ENCODE data around the gene PCSK5. TPM values are rescaled to one million over a fixed set of nuclear protein-coding genes. Genes with fewer than 3 reads are reported as not detected.
"Not testable (repeated sequence)": the region's sequence is repeated elsewhere in the genome, so short reads cannot be mapped to it uniquely, and the experiment has no call there.

The PCSK5 gene
- total RNA-seq, 2 experiments from 2014 or later = 0.76 TPM; not detected in 1

DNA sequence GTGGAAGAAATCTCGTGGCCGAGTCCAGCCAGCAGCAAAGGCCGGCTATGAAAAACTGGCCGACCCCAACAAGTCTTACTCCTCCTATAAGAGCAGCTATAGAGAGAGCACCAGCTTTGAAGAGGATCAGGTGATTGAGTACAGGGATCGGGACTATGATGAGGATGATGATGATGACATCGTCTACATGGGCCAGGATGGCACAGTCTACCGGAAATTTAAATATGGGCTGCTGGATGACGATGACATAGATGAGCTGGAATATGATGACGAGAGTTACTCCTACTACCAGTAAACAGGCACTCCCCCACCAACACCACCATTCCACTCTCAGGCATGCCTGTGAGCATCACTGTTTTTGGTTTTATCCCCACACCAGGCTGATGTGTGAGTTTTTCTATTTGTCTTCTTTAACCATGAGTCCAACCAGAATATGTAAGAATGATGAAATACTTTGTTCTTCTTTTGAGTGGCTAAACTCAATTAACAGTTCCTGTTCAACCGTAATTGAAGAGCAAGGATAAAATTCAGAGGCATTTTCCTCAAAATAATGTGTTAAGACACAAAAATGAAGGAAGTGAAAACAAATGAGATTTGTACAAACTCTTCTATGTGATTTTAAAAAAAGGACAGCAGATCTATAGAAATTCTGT lies 468.3 kb downstream of the PCSK5 start:
- CTCF ChIA-PET (ENCODE audit: unreplicated experiment) = no interaction called here
- no peak for DNase-seq (ENCODE audit: low spot score)
- Histone ChIP-seq H3K36me3 (ENCODE audit: insufficient read depth, low read length) (no peaks in the 10 kb centered on the region), H3K4me1 (ENCODE audit: insufficient read depth, low read length, poor library complexity, severe bottlenecking) (no peaks in the 10 kb centered on the region), H3K27ac (ENCODE audit: low read depth, low read length, poor library complexity, severe bottlenecking) (no peak overlapping the region), H3K4me3 (ENCODE audit: low read depth, low read length, poor library complexity, severe bottlenecking) (no peak overlapping the region), H3K4me2 (ENCODE audit: low read length) (no peak overlapping the region), H2AFZ (ENCODE audit: low read length) (no peak overlapping the region), H3K9me2 (ENCODE audit: insufficient read depth, low read length) (no peaks in the 10 kb centered on the region), H3K9me3 (ENCODE audit: low read length) (no peaks in the 10 kb centered on the region), H4K20me1 (ENCODE audit: insufficient read depth, low read length) (no peaks in the 10 kb centered on the region), H3K79me2 (ENCODE audit: insufficient read depth, low read depth, low read length) (no peaks in the 10 kb centered on the region)
- POLR2A ChIA-PET = interaction anchor here (1.1 to 3.1 kb wide), 3 partner anchors 12 to 23 kb away, joined by 3 to 20 read pairs (median 3); no protein-coding TSS in a partner anchor
- TF ChIP-seq EZH2phosphoT487 (IDR thresholded peaks at IDR 0.05; ENCODE audit: borderline replicate concordance, low read depth, low read length) = no peak
- TF ChIP-seq CTCF (conservative IDR thresholded peaks at IDR 0.05; ENCODE audit: low read length) = no peak
- BruUV-seq (replicated peaks) = no TSS peak
- intact Hi-C loops (cut with micrococcal nuclease; ENCODE audit: unreplicated experiment) = no loop called here

GRCh38 chr9:76359365-76359764 lies 468.9 kb downstream of the PCSK5 start:
- BruUV-seq (replicated peaks) = no TSS peak
- H3K36me3 ChIP-seq (ENCODE audit: insufficient read depth, low read length) = no peaks in the 10 kb centered on the region
- no peak overlapping the region for H2AFZ ChIP-seq (ENCODE audit: low read length)
- H4K20me1 ChIP-seq (ENCODE audit: insufficient read depth, low read length) = no peaks in the 10 kb centered on the region
- H3K79me2 ChIP-seq (ENCODE audit: insufficient read depth, low read depth, low read length) = no peaks in the 10 kb centered on the region
- TF ChIP-seq EZH2phosphoT487 (IDR thresholded peaks at IDR 0.05; ENCODE audit: borderline replicate concordance, low read depth, low read length) (no peak), CTCF (conservative IDR thresholded peaks at IDR 0.05; ENCODE audit: low read length) (no peak)
- intact Hi-C loops (cut with micrococcal nuclease; ENCODE audit: unreplicated experiment) = no loop called here
- no peak for DNase-seq (ENCODE audit: low spot score)
- POLR2A ChIA-PET = interaction anchor here (0.7 to 3.1 kb wide), 5 partner anchors 10 to 421 kb away, joined by 3 to 20 read pairs (median 3); no protein-coding TSS in a partner anchor
- CTCF ChIA-PET (ENCODE audit: unreplicated experiment) = no interaction called here
- H3K27ac ChIP-seq (ENCODE audit: low read depth, low read length, poor library complexity, severe bottlenecking) = no peak overlapping the region
- H3K9me3 ChIP-seq (ENCODE audit: low read length) = no peaks in the 10 kb centered on the region
- no peak overlapping the region for H3K4me3 ChIP-seq (ENCODE audit: low read depth, low read length, poor library complexity, severe bottlenecking)
- no peaks in the 10 kb centered on the region for H3K4me1 ChIP-seq (ENCODE audit: insufficient read depth, low read length, poor library complexity, severe bottlenecking)
- H3K9me2 ChIP-seq (ENCODE audit: insufficient read depth, low read length) = no peaks in the 10 kb centered on the region
- H3K4me2 ChIP-seq (ENCODE audit: low read length) = no peak overlapping the region

DNA sequence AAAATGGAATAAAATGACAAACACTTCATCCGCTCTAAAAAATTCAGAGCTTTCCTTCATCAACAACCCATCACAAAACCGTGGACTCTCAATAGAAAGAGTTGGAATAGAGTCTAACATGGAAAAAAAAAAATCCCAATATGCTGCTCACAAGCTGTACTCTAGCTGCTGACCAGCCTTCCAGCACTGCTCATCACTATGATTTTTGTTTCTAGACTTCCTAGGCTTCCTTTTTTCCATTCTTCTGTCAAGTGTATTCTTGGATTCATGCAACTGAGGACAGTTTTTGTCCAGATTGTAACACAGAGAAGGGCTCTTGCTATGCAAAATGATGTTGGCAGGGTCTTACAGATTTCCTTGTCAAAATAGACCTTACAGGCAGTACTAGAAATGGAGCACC lies 469.3 kb downstream of the PCSK5 start:
- Histone ChIP-seq H3K79me2 (ENCODE audit: insufficient read depth, low read depth, low read length) (no peaks in the 10 kb centered on the region), H3K4me2 (ENCODE audit: low read length) (no peak overlapping the region), H4K20me1 (ENCODE audit: insufficient read depth, low read length) (no peaks in the 10 kb centered on the region), H3K9me2 (ENCODE audit: insufficient read depth, low read length) (no peaks in the 10 kb centered on the region), H3K4me3 (ENCODE audit: low read depth, low read length, poor library complexity, severe bottlenecking) (no peak overlapping the region), H3K36me3 (ENCODE audit: insufficient read depth, low read length) (no peaks in the 10 kb centered on the region), H3K4me1 (ENCODE audit: insufficient read depth, low read length, poor library complexity, severe bottlenecking) (no peaks in the 10 kb centered on the region), H2AFZ (ENCODE audit: low read length) (no peak overlapping the region), H3K9me3 (ENCODE audit: low read length) (no peaks in the 10 kb centered on the region), H3K27ac (ENCODE audit: low read depth, low read length, poor library complexity, severe bottlenecking) (no peak overlapping the region)
- intact Hi-C loops (cut with micrococcal nuclease; ENCODE audit: unreplicated experiment) = no loop called here
- no peak for DNase-seq (ENCODE audit: low spot score)
- TF ChIP-seq EZH2phosphoT487 (IDR thresholded peaks at IDR 0.05; ENCODE audit: borderline replicate concordance, low read depth, low read length) (no peak), CTCF (conservative IDR thresholded peaks at IDR 0.05; ENCODE audit: low read length) (no peak)
- CTCF ChIA-PET (ENCODE audit: unreplicated experiment) = no interaction called here
- BruUV-seq (replicated peaks) = no TSS peak
- POLR2A ChIA-PET = interaction anchor here (0.7 to 3.1 kb wide), 6 partner anchors 9 to 420 kb away, joined by 3 to 20 read pairs (median 4); no protein-coding TSS in a partner anchor

DNA sequence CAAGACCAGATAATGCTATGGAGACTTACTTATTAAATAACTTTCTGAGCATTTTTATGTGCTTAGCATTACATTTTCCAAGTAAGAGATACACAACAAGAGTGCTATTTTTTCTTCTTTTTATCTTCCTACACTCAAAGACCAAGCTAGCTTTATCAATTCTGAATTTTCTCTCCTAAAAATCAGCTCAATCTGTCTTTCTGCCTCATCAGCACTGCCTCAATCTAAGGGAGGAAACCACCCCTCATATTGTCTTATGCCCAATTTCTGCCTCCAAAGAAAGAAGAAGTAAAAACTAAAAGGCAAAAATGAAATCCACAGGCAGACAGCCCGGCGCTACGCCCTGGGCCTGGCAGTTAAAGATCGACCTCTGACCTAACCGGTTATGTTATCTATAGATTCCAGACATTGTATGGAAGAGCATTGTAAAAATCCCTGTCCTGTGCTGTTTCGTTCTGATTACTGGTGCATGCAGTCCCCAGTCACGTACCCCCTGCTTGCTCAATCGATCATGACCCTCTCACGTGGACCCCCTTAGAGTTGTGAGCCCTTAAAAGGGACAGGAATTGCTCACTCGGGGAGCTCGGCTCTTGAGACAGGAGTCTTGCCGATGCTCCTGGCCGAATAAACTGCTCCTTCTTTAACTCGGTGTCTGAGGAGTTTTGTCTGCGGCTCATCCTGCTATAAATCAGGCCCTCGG lies 472.0 kb downstream of the PCSK5 start:
- BruUV-seq (replicated peaks); H3K9me3 ChIP-seq (ENCODE audit: low read length); H3K4me2 ChIP-seq (ENCODE audit: low read length); H3K4me3 ChIP-seq (ENCODE audit: low read depth, low read length, poor library complexity, severe bottlenecking); H3K27ac ChIP-seq (ENCODE audit: low read depth, low read length, poor library complexity, severe bottlenecking); H3K36me3 ChIP-seq (ENCODE audit: insufficient read depth, low read length); H3K79me2 ChIP-seq (ENCODE audit: insufficient read depth, low read depth, low read length); intact Hi-C loops (cut with micrococcal nuclease; ENCODE audit: unreplicated experiment); H2AFZ ChIP-seq (ENCODE audit: low read length); H4K20me1 ChIP-seq (ENCODE audit: insufficient read depth, low read length); DNase-seq (ENCODE audit: low spot score); H3K4me1 ChIP-seq (ENCODE audit: insufficient read depth, low read length, poor library complexity, severe bottlenecking); H3K9me2 ChIP-seq (ENCODE audit: insufficient read depth, low read length): not testable (repeated sequence)
- ChIA-PET CTCF (ENCODE audit: unreplicated experiment) (interaction anchor here (0.5 kb wide), 1 partner anchor 1091 kb away, joined by 3 read pairs; no protein-coding TSS in a partner anchor), POLR2A (interaction anchor here (0.6 to 1.4 kb wide), 4 partner anchors 8 to 1125 kb away, joined by 3 to 5 read pairs (median 3); no protein-coding TSS in a partner anchor)

Data from OCI-LY7 (cell line).